ENCODE results near the gene MED10. TPM values are rescaled to one million over a fixed set of nuclear protein-coding genes. Genes with fewer than 3 reads are reported as not detected.

Gene MED10
- total RNA-seq, 3 donors from 2014 or later: 24.7 to 44.9 (median 27.2) TPM

DNA sequence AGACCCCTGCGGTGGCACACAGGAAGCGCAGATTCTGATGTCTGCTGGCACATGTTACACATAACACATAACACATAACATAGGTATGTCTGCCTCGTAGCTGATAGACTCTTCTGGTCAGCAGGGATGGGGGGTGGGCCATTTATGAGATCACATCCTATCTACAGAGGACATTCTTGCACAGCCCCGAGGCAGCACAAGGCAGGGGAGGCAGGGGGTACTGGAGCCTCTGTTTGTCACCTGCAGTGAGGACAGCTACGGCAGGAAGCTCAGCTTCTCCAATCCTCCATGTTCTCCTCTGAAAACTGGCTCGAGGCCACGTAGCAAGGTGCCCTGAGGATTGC is 16.7 kb upstream of the MED10 start:
- H3K9me3 ChIP-seq: no peaks in the 10 kb centered on the region
- H3K4me3 ChIP-seq: no peak overlapping the region
- TF ChIP-seq CTCF (IDR thresholded peaks at IDR 0.05): no peak
- no peaks in the 10 kb centered on the region for H3K4me1 ChIP-seq (ENCODE audit: low read depth)
- H3K36me3 ChIP-seq (ENCODE audit: low read depth): no peaks in the 10 kb centered on the region
- intact Hi-C loops (cut with DNase I, micrococcal nuclease): no loop called here
- ATAC-seq (no peak), DNase-seq (no peak)

DNA sequence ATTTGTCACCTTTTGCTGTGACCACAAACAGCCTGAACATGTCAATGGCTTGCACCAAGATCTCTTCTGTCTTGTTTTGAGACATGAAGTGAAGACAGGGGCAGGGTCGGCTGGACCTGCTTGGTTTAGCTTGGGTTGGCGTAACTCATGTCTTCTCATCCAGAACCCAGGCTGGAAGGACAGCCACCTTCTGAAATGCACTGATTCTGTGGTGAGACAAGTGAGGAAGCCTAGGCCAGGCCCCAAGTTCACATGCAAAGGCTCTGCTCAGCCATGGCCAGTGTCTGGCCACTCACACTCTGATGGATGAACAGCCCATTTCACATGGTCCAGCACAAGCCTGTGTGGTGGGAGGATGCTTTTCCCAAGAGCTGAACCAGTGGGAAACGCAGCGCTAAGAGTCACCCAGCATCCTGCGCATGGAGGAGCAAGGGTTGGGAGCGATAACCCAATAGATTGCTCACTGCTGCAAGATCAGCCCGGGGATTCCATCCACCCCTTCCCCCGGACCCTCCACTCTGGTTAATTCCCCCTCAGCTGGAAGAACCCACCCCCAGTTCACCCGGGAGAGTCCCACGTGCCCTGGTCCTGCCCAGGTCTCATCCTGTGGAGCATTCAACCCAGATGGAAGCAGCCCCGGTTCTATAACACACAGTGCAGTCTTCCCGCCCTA is 16.2 kb upstream of the MED10 start:
- DNase-seq (no peak), ATAC-seq (no peak)
- H3K4me3 ChIP-seq: no peak overlapping the region
- no peak for TF ChIP-seq CTCF (IDR thresholded peaks at IDR 0.05)
- H3K9me3 ChIP-seq: no peaks in the 10 kb centered on the region
- no peaks in the 10 kb centered on the region for H3K36me3 ChIP-seq (ENCODE audit: low read depth)
- intact Hi-C loops (cut with DNase I, micrococcal nuclease): no loop called here
- no peaks in the 10 kb centered on the region for H3K4me1 ChIP-seq (ENCODE audit: low read depth)

GRCh38 chr5:6393596-6394194 is 15.3 kb upstream of the MED10 start:
- no peak for TF ChIP-seq CTCF (IDR thresholded peaks at IDR 0.05)
- no peak overlapping the region for H3K4me3 ChIP-seq
- H3K4me1 ChIP-seq (ENCODE audit: low read depth): no peaks in the 10 kb centered on the region
- DNase-seq: no peak
- H3K9me3 ChIP-seq: no peaks in the 10 kb centered on the region
- ATAC-seq: no peak
- intact Hi-C loops (cut with DNase I, micrococcal nuclease): no loop called here
- no peaks in the 10 kb centered on the region for H3K36me3 ChIP-seq (ENCODE audit: low read depth)

GRCh38 chr5:6392561-6392960 is 14.2 kb upstream of the MED10 start:
- no peak for DNase-seq
- no peaks in the 10 kb centered on the region for H3K9me3 ChIP-seq
- intact Hi-C loops (cut with DNase I, micrococcal nuclease): no loop called here
- ATAC-seq: no peak
- no peaks in the 10 kb centered on the region for H3K36me3 ChIP-seq (ENCODE audit: low read depth)
- no peak for TF ChIP-seq CTCF (IDR thresholded peaks at IDR 0.05)
- no peaks in the 10 kb centered on the region for H3K4me1 ChIP-seq (ENCODE audit: low read depth)
- H3K4me3 ChIP-seq: no peak overlapping the region

DNA sequence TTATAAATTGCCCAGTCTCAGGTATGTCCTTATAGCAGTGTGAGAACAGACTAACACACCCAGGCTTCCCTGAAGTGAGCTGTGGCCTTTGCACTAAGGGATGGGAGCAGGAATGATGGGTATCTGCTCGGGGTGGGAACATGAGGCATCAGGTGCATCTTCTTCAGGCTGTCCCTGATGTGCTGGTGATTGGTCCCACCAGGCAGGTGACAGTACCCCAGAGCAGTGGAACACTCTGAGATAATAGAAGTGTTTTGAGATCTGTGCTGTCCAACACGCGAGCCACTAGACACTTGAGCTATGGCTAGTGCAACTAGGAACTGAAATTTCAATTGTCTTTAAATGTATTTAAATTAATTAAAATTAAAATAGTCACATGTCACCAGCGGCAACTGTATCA is 12.8 kb upstream of the MED10 start:
- H3K4me3 ChIP-seq: no peak overlapping the region
- no peaks in the 10 kb centered on the region for H3K4me1 ChIP-seq (ENCODE audit: low read depth)
- intact Hi-C loops (cut with DNase I, micrococcal nuclease): no loop called here
- no peaks in the 10 kb centered on the region for H3K9me3 ChIP-seq
- DNase-seq: no peak
- no peak for TF ChIP-seq CTCF (IDR thresholded peaks at IDR 0.05)
- no peak for ATAC-seq
- H3K36me3 ChIP-seq (ENCODE audit: low read depth): no peaks in the 10 kb centered on the region
